ELF-1 (cell line): ENCODE measurements around the gene RORC.
"Not testable (repeated sequence)": the region's sequence is repeated elsewhere in the genome, so short reads cannot be mapped to it uniquely, and the experiment has no call there.

Experiments
- DNase-seq: peaks from one replicate; pipeline ENCODE4 v3.0.0-alpha.2; 2016; ENCODE audit warnings: low read depth, low spot score

Gene RORC

GRCh38 chr1:151774256-151774922 lies 57.2 kb downstream of the RORC start:
- no peak for DNase-seq

DNA sequence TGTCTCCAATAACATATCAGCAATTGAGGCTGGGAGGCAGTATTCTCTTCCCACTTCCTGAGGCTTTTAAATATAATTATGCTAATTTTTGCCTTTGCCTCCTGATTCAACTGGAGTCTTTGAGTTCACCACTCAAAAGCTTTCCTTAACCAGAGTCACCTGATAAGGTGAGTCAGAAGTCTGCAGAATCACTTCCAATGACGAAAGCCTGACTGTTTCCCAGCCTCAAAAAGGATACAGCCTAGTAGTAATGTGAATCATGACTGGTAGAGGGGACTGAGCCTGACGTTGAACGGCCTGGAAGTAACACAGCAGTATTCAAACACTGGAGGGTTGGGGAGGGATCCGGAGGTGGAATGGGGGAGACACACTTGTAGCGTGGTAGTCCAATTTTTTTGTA lies 57.9 kb downstream of the RORC start:
- no peak for DNase-seq

DNA sequence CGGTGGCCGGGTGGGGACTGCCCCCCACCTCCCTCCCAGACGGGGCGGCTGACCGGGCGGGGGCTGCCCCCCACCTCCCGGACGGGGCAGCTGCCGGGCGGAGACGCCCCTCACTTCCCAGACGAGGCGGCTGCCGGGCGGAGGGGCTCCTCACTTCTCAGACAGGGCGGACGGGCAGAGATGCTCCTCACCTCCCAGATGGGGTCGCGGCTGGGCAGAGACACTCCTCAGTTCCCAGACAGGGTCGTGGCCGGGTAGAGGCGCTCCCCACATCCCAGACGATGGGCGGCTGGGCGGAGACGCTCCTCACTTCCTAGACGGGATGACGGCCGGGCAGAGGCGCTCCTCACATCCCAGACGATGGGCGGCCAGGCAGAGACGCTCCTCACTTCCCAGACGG lies 62.3 kb downstream of the RORC start:
- DNase-seq = not testable (repeated sequence)

- DNase-seq = peak; percentile 19
These were observed 63.1 kb downstream of the RORC start for GRCh38 chr1:151768351-151769066.

GRCh38 chr1:151763990-151764389 lies 67.6 kb downstream of the RORC start:
- DNase-seq = no peak

- DNase-seq = peak; percentile 86
These were observed 68.4 kb downstream of the RORC start, which contains the start of gene MRPL9 for GRCh38 chr1:151762941-151763921. Gene MRPL9 (minus strand): TSS chr1:151763496. CDS start chr1:151763479, 17 bp downstream.

- no peak for DNase-seq
These were observed 70.8 kb downstream of the RORC start for GRCh38 chr1:151760597-151761385.

- no peak for DNase-seq
These were observed 72.4 kb downstream of the RORC start for GRCh38 chr1:151759241-151759640.

- DNase-seq = no peak
These were observed 75.3 kb downstream of the RORC start for GRCh38 chr1:151756291-151756690.
